GM18951 (cell line): ENCODE measurements around the gene VWCE.
"Not testable (repeated sequence)": the region's sequence is repeated elsewhere in the genome, so short reads cannot be mapped to it uniquely, and the experiment has no call there.

Source experiments
- in situ Hi-C: fragments of 300-500 bp; cut with MboI; formaldehyde crosslinking; loops from one replicate; pipeline ENCODE4 v1.12.0; 2022; ENCODE audit warnings: low sequenced_read_pairs, mixed read lengths, inconsistent platforms; ENCODE audit not compliant: unreplicated experiment

The VWCE gene

DNA sequence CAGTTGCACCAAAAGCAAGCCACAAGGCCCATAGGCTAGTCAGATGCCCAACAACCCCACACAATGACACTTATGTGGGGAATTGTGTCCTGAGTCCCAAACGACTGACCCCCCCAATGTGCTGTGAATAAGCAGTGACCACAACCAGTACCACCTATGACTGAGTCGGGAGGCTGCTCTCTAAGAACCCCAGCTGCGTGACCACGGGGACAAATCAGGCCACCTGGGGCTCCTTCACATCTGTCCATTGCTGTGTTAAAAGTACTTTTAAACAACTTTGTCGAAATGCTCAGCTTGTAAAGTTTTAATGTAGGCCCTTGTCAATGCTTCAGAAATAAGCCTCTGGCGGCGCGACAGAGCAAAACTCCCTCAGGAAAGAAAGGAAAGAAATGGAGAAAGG lies 54.8 kb downstream of the VWCE start:
- in situ Hi-C loops, result not testable (repeated sequence)

DNA sequence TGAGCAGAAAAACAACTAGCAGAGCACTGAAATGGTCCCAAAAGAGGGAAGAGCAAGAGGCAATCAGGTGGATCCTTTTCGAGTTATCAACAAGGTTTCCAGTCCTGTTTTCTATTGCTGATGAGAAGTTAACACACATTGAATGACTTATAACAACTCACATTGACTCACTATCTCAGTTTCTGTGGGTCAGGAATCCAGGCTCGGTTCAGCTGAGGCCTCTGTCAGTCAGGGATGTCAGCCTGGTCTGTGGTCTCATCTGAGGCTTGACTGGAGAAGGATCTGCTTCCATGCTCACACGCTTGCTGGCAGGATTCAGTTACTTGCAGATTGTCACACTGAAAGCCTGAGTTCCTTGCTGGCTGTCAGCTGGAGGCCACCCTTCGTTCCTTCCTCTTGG lies 58.0 kb downstream of the VWCE start:
- in situ Hi-C loops, result not testable (repeated sequence)

DNA sequence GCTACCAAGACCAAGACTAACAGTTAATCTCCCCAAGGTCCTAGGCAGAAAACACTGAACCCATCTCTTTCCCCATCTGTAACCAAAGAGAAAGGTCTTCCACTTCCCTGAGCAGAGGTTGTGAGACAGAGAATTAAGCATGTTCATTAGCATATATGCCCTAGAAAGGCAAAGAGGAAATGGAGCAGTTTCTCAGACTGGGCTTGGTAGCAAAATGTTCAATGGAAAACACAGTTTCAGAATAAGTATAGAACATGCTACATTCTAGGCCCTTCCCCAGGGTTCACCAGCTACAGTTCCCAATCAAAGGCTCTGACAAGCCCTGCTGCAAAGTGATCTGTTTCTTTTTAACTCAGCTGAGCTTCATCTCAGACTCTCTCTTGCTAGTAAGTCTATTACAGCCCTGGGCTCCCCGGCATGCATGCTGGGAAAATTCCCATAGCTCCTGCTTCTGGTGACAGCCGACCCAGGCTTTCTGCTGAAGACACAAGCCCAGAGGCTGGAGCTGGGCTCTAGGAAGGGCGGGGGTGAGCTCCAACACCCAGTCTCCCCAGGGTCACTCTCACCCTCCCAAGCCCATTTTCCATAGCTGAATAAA lies 62.5 kb downstream of the VWCE start:
- in situ Hi-C loops, result not testable (repeated sequence)

DNA sequence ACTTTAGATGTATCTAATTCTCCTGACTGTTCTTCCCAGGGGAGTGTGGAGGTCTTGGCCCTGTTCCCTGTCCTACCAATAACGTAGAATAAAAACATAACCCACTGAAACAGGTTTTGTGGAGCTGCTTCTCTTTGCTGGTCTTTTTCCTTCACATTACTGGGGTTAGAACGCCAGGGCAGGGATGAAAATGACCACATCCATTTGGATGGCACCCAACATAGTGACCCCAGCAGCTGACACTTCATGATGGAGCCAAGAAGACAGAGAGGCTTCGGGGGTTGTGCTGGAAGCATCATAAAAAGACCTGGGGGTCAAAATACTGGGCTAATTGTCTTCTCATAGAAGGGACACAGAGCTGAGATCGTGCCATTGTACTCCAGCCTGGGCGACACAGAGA lies 63.5 kb downstream of the VWCE start:
- in situ Hi-C loops, result not testable (repeated sequence)

DNA sequence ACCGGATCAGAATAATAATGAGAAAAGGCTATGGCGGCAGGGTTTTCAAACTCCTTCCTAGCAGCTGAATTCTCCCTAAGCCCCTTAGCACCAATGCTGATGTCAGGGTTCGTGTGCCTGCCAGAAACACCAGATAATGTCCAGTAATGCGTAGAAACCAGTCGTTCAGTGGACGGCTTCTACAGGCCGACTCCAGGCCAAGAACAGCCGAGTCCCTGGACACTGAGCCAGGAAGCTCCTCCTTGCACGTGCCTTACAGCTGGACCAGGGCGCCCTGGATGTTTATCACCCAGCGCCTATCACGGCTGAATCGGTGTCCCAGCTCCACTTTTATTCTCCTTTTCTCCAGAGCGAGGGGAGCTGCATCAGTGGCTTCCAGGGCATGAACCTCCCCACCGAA lies 64.1 kb downstream of the VWCE start:
- in situ Hi-C loops, result not testable (repeated sequence)

DNA sequence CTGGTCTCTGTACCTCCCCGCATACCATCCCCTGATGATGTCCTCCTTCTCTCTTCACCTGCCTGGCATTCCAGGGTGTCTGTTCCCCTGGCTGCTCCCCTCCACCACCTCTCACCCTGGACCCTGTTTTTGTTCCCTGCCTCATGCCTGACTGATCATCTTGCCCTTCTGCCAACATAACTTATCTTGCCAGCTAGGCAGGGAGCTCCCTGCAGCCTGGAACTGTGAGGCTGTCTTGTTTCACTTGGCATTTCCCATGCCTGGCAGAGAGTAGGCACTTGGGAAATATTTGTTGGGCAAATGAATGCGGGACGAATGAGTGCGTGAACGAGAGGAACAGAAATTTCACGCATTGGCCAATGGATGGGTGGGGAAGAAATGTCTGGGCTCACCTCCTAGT lies 65.7 kb downstream of the VWCE start:
- in situ Hi-C loops, result not testable (repeated sequence)

DNA sequence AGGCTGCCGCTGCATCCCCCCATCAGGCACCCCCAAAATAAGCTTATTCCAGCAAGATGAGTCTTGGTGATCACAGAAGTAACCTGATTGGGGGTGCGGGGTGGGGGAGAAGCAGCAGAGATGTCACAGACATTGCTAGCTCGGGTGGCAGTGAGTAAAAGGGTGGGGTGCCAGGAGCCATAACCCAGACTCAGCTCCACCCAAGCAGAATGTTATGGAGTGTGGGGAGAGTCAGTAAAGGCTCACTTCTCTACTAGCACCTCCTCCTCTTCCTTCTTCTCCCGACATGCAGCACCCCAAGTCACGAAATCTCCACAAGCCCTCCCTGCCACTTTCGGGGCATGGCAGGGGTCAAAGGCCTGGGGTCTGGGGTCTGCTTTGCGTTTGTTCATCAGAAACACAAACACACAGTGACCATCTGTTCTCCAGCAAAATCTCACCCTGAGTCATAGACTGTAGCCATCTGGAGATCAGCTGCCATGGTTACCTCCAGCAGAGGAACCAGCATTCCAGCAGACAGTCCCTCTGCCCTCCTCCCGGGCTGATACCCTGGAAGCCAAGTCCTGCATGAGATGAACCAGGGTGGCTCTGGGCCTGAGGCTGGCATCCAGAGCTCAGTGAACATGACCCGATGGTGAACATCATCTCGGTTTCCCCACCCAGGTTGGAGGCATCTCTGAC lies 68.5 kb downstream of the VWCE start:
- in situ Hi-C loops, result not testable (repeated sequence)

DNA sequence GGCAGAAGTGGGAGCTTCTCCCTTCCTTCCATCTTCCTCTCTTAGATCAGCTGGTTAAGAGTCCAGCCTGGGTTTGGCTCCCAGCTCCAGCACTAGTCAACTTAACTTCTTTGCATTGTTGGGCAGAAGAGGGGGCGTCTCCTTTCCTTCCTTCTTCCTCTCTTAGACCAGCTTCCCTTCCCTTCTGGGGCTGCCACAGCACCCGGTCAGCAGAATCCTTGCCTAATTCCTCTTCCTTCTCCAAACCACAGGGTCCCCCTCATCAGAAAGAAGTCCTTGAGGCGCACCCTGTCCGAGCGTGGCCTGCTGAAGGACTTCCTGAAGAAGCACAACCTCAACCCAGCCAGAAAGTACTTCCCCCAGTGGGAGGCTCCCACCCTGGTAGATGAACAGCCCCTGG lies 72.4 kb downstream of the VWCE start:
- in situ Hi-C loops, result not testable (repeated sequence)

DNA sequence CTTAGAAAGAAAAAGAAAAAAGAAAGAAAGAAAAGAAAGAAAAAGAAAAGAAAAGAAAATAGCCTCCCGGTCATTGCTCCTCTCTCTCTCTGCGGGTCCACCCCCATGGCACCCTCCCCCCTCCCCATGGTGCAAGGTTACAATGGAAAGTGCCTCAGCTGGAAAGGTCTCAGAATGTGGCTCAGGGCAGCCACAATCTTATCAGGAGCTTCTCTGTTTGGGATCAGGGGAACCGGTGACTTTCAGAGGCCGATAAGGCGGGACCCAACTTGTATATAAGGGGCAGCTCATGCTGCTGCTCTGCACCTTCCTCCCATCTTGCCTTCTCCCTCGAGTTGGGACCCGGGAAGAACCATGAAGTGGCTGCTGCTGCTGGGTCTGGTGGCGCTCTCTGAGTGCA lies 73.1 kb downstream of the VWCE start, which contains the start of gene PGA4:
Gene PGA4, plus strand, starts transcription at position 301 of the 400 bp plus-strand sequence. Its CDS starts 54 bp downstream, at position 355.
- in situ Hi-C loops, result not testable (repeated sequence)

DNA sequence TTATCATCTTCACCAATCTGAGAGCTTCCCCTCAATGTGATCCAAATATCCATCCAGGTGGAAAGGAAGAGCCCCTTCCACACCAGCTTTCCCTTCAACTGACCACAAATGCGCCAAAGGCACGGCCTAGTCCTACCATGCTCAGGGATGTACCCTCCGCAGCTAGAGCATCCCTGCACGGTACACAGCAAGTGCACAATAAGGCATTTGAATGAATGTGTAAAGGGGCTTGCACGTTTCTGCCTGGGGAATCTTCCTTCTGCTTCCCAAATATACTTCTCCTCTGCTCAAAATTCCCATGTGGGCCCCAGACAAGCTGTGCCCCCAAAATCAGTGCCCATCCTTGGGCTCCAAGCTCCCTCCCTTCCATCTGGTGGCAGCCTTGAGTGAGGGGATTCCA lies 76.1 kb downstream of the VWCE start:
- in situ Hi-C loops, result not testable (repeated sequence)

DNA sequence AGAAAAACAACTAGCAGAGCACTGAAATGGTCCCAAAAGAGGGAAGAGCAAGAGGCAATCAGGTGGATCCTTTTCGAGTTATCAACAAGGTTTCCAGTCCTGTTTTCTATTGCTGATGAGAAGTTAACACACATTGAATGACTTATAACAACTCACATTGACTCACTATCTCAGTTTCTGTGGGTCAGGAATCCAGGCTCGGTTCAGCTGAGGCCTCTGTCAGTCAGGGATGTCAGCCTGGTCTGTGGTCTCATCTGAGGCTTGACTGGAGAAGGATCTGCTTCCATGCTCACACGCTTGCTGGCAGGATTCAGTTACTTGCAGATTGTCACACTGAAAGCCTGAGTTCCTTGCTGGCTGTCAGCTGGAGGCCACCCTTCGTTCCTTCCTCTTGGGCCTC lies 76.8 kb downstream of the VWCE start:
- in situ Hi-C loops, result not testable (repeated sequence)

DNA sequence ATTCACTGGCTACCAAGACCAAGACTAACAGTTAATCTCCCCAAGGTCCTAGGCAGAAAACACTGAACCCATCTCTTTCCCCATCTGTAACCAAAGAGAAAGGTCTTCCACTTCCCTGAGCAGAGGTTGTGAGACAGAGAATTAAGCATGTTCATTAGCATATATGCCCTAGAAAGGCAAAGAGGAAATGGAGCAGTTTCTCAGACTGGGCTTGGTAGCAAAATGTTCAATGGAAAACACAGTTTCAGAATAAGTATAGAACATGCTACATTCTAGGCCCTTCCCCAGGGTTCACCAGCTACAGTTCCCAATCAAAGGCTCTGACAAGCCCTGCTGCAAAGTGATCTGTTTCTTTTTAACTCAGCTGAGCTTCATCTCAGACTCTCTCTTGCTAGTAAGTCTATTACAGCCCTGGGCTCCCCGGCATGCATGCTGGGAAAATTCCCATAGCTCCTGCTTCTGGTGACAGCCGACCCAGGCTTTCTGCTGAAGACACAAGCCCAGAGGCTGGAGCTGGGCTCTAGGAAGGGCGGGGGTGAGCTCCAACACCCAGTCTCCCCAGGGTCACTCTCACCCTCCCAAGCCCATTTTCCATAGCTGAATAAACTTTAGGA lies 81.3 kb downstream of the VWCE start:
- in situ Hi-C loops, result not testable (repeated sequence)

DNA sequence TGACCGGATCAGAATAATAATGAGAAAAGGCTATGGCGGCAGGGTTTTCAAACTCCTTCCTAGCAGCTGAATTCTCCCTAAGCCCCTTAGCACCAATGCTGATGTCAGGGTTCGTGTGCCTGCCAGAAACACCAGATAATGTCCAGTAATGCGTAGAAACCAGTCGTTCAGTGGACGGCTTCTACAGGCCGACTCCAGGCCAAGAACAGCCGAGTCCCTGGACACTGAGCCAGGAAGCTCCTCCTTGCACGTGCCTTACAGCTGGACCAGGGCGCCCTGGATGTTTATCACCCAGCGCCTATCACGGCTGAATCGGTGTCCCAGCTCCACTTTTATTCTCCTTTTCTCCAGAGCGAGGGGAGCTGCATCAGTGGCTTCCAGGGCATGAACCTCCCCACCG lies 82.9 kb downstream of the VWCE start:
- in situ Hi-C loops, result not testable (repeated sequence)

DNA sequence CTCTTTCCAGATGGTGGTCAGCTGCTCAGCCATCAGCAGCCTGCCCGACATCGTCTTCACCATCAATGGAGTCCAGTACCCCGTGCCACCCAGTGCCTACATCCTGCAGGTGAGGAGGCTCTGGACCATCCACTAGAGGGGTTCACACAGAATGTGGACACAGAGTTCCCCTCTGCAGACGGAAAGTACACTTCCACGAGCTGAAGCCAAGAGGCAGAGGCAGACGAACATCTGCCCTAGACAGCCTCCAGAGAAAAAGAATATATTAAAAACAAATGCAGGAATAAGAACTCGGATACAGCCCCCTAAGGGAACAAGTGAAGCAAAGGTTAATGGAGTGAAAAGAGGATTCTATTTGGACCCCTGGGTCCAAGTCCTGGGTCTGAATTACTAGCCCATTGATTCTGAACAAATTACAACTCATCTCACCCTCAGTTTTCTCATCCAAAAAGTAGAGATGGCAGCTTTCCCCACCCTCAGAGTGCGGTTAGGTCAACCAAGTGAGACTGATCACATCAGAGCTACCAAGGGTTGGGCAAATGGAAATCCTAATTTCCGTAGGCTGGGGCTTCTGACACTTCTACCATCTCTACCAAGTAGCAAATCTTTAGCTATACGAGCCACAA lies 83.7 kb downstream of the VWCE start:
- in situ Hi-C loops, result not testable (repeated sequence)

DNA sequence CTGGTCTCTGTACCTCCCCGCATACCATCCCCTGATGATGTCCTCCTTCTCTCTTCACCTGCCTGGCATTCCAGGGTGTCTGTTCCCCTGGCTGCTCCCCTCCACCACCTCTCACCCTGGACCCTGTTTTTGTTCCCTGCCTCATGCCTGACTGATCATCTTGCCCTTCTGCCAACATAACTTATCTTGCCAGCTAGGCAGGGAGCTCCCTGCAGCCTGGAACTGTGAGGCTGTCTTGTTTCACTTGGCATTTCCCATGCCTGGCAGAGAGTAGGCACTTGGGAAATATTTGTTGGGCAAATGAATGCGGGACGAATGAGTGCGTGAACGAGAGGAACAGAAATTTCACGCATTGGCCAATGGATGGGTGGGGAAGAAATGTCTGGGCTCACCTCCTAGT lies 84.5 kb downstream of the VWCE start:
- in situ Hi-C loops, result not testable (repeated sequence)
